H1 (cell line): ENCODE measurements around the gene P4HB. TPM values are rescaled to one million over a fixed set of nuclear protein-coding genes. Genes with fewer than 3 reads are reported as not detected.
A peak's percentile ranks its signal among the peaks of the same experiment; 100 is the strongest.

ENCODE experiments used
- CTCF ChIA-PET: fragments of 300-600 bp; sonication (Branson Sonifier 250); formaldehyde crosslinking; loops from one replicate; lab custom pipeline; 2021; ENCODE audit not compliant: partially characterized antibody; lab: Charles Lee
- POLR2A ChIA-PET: fragments of 300-600 bp; sonication (Branson Sonifier 250); formaldehyde crosslinking; loops from one replicate; lab custom pipeline; 2021; ENCODE audit warnings: inconsistent platforms; ENCODE audit not compliant: partially characterized antibody; lab: Charles Lee
- DNase-seq, 2 experiments: peaks; one replicate each; pipeline versions ENCODE4 v3.0.0 to v3.0.0-alpha.2; 2010 to 2022; ENCODE audit warnings: low spot score in 2 of 2, low read depth in 1 of 2, mixed read lengths in 1 of 2
- FAIRE-seq: peaks from 2 replicates; lab custom pipeline; 2011; peaks lifted over from hg19 to GRCh38; lab: Jason Lieb, UNC
- H2AFZ ChIP-seq: 2 replicates; pipeline ENCODE4 v1.8.1; 2012; ENCODE audit warnings: low read length, inconsistent platforms
- H2AK5ac ChIP-seq: 2 replicates; pipeline ENCODE4 v1.6.1; 2013; ENCODE audit warnings: low read depth, low read length
- H2BK120ac ChIP-seq: replicated peaks from 2 replicates; pipeline ENCODE3; 2013; ENCODE audit warnings: low read depth, low read length, inconsistent platforms
- H2BK12ac ChIP-seq: 2 replicates; pipeline ENCODE4 v1.6.1; 2013; ENCODE audit warnings: low read depth, low read length
- H2BK15ac ChIP-seq: 2 replicates; pipeline ENCODE4 v1.6.1; 2013; ENCODE audit warnings: low read length
- H2BK20ac ChIP-seq: 2 replicates; pipeline ENCODE4 v1.6.1; 2013; ENCODE audit warnings: low read length
- H2BK5ac ChIP-seq: 2 replicates; pipeline ENCODE4 v1.6.1; 2013; ENCODE audit warnings: low read depth, low read length
- H3K14ac ChIP-seq: 2 replicates; pipeline ENCODE4 v1.6.1; 2013; ENCODE audit warnings: inconsistent platforms; ENCODE audit not compliant: insufficient read length
- H3K18ac ChIP-seq: 2 replicates; pipeline ENCODE4 v1.6.1; 2013; ENCODE audit warnings: low read length; ENCODE audit errors: extremely low read depth
- H3K23ac ChIP-seq: 2 replicates; pipeline ENCODE4 v1.6.1; 2013; ENCODE audit warnings: inconsistent platforms; ENCODE audit not compliant: insufficient read length
- H3K23me2 ChIP-seq: 2 replicates; pipeline ENCODE4 v1.6.1; 2013; ENCODE audit warnings: low read depth, low read length
- H3K27ac ChIP-seq: 2 replicates; pipeline ENCODE4 v1.6.1; 2011; ENCODE audit warnings: low read depth, low read length, inconsistent platforms
- H3K27me3 ChIP-seq, 4 experiments: replicated peaks in 1 of 4; 1 replicate in 1 of 4; 2 replicates in 3 of 4; pipeline versions ENCODE4 v1.6.1 to v1.8.1; 2011 to 2013; ENCODE audit warnings: low read length in 3 of 4, mild to moderate bottlenecking in 3 of 4, inconsistent platforms in 2 of 4, mixed read lengths in 2 of 4, moderate library complexity in 1 of 4; ENCODE audit not compliant: control insufficient read depth in 3 of 4, insufficient read depth in 3 of 4; ENCODE audit errors: extremely low read depth in 1 of 4
- H3K36me3 ChIP-seq, 4 experiments: 2 replicates each; pipeline versions ENCODE4 v1.6.1 to v1.8.1; 2011 to 2013; ENCODE audit warnings: mild to moderate bottlenecking in 4 of 4, low read length in 3 of 4, moderate library complexity in 2 of 4, control low read depth in 1 of 4, inconsistent platforms in 1 of 4; ENCODE audit not compliant: insufficient read depth in 4 of 4, control insufficient read depth in 2 of 4
- H3K4ac ChIP-seq: replicated peaks from 2 replicates; pipeline ENCODE3; 2013; ENCODE audit warnings: low read length, low read depth, mixed read lengths, inconsistent platforms; ENCODE audit not compliant: insufficient read length
- H3K4me1 ChIP-seq, 4 experiments: replicated peaks in 1 of 4; 1 replicate in 1 of 4; 2 replicates in 3 of 4; pipeline versions ENCODE4 v1.6.1 to v1.8.1; 2011 to 2013; ENCODE audit warnings: low read length in 3 of 4, inconsistent platforms in 2 of 4, mixed read lengths in 1 of 4; ENCODE audit not compliant: insufficient read depth in 4 of 4, control insufficient read depth in 3 of 4
- H3K4me2 ChIP-seq, 2 experiments: 2 replicates each; pipeline versions ENCODE4 v1.6.1 to v1.8.1; 2011 to 2013; ENCODE audit warnings: low read depth in 2 of 2, low read length in 2 of 2, control low read depth in 1 of 2, inconsistent platforms in 1 of 2, mild to moderate bottlenecking in 1 of 2; ENCODE audit not compliant: insufficient read depth in 1 of 2
- H3K4me3 ChIP-seq, 4 experiments: fragments of 200-600, 300-600 bp in 1 of 4; sonication (generic), shearing (Covaris generic), sonication (Bioruptor Twin) in 1 of 4; 2 replicates each; pipeline versions ENCODE4 v1.5.1 to v1.8.1; 2011 to 2016; ENCODE audit warnings: low read length in 4 of 4, low read depth in 3 of 4, control low read depth in 2 of 4, inconsistent platforms in 2 of 4, mild to moderate bottlenecking in 2 of 4, mixed read lengths in 1 of 4, moderate library complexity in 1 of 4; ENCODE audit not compliant: insufficient read depth in 2 of 4; ENCODE audit errors: extremely low read depth in 1 of 4
- H3K56ac ChIP-seq: replicated peaks from 2 replicates; pipeline ENCODE3; 2013; ENCODE audit warnings: low read depth, mild to moderate bottlenecking, mixed read lengths, low read length, inconsistent platforms; ENCODE audit not compliant: insufficient read length
- H3K79me1 ChIP-seq: 2 replicates; pipeline ENCODE4 v1.6.1; 2013; ENCODE audit warnings: low read depth, low read length, control low read depth
- H3K79me2 ChIP-seq, 2 experiments: 2 replicates each; pipeline versions ENCODE4 v1.6.1 to v1.8.1; 2012 to 2013; ENCODE audit warnings: low read length in 2 of 2, mild to moderate bottlenecking in 2 of 2, inconsistent platforms in 1 of 2; ENCODE audit not compliant: insufficient read depth in 2 of 2, control insufficient read depth in 1 of 2
- H3K9ac ChIP-seq, 4 experiments: replicated peaks in 1 of 4; 1 replicate in 1 of 4; 2 replicates in 3 of 4; pipeline versions ENCODE4 v1.6.1 to v1.8.1; 2011 to 2013; ENCODE audit warnings: low read depth in 3 of 4, low read length in 3 of 4, control low read depth in 2 of 4, mild to moderate bottlenecking in 2 of 4, moderate library complexity in 2 of 4, inconsistent platforms in 1 of 4; ENCODE audit errors: extremely low read depth in 1 of 4
- H3K9me3 ChIP-seq, 2 experiments: 2 replicates each; pipeline versions ENCODE4 v1.6.1 to v1.8.1; 2012 to 2013; ENCODE audit warnings: mild to moderate bottlenecking in 2 of 2, moderate library complexity in 2 of 2, control low read depth in 1 of 2, inconsistent platforms in 1 of 2, low read depth in 1 of 2, low read length in 1 of 2, mixed read lengths in 1 of 2; ENCODE audit not compliant: insufficient read depth in 2 of 2
- H4K20me1 ChIP-seq, 2 experiments: replicated peaks in 1 of 2; 2 replicates each; pipeline versions ENCODE3 to v1.8.1; 2011 to 2013; ENCODE audit warnings: inconsistent platforms in 2 of 2, low read length in 2 of 2, mild to moderate bottlenecking in 1 of 2; ENCODE audit not compliant: insufficient read depth in 2 of 2, control insufficient read depth in 1 of 2
- H4K5ac ChIP-seq: 2 replicates; pipeline ENCODE4 v1.6.1; 2013; ENCODE audit warnings: low read length, low read depth, mixed read lengths, inconsistent platforms; ENCODE audit not compliant: insufficient read length
- H4K8ac ChIP-seq: 2 replicates; pipeline ENCODE4 v1.8.0; 2013; ENCODE audit warnings: mild to moderate bottlenecking, moderate library complexity, low read length, inconsistent platforms; ENCODE audit not compliant: insufficient read depth; ENCODE audit errors: extremely low read depth
- H4K91ac ChIP-seq: replicated peaks from 2 replicates; pipeline ENCODE3; 2013; ENCODE audit warnings: low read length, mixed read lengths, inconsistent platforms; ENCODE audit not compliant: insufficient read length
- BRCA1 ChIP-seq: IDR thresholded peaks from 2 replicates; pipeline ENCODE4 v1.6.1; 2012; ENCODE audit warnings: low read depth, low read length, improper control_type of control experiment
- EGR1 ChIP-seq: IDR thresholded peaks from 2 replicates; pipeline ENCODE4 v1.6.1; 2011; ENCODE audit warnings: low read depth, low read length, borderline replicate concordance
- JUND ChIP-seq: IDR thresholded peaks from 2 replicates; pipeline ENCODE4 v1.6.1; 2011; ENCODE audit warnings: mild to moderate bottlenecking, improper control_type of control experiment, low read length
- MAX ChIP-seq: IDR thresholded peaks from 2 replicates; pipeline ENCODE4 v1.6.1; 2012; ENCODE audit warnings: inconsistent platforms
- NRF1 ChIP-seq: IDR thresholded peaks from 2 replicates; pipeline ENCODE4 v1.6.1; 2011; ENCODE audit warnings: mild to moderate bottlenecking, low read depth, low read length, improper control_type of control experiment
- WGBS, 2 experiments: shearing (Covaris generic) in 1 of 2; methylation state at CpG; one replicate each; pipeline versions ENCODE4 v1.1.6 to v1.1.7; 2013 to 2015; ENCODE audit warnings: low lambda C conversion rate in 2 of 2, mixed read lengths in 2 of 2, inconsistent platforms in 1 of 2, low coverage in 1 of 2, missing lambda C conversion rate in 1 of 2; ENCODE audit not compliant: insufficient replicate concordance in 2 of 2, insufficient coverage in 1 of 2, insufficient read length in 1 of 2; ENCODE audit errors: extremely low coverage in 1 of 2, missing lambda C conversion rate in 1 of 2; 5-methylcytosine and 5-hydroxymethylcytosine counted together
- polyA plus RNA-seq, 7 experiments: library from polyadenylated mRNA; depleted of rRNA in 3 of 7; stranded (reverse) in 5 of 7; unstranded in 2 of 7; fragments of >200 nt in 5 of 7; fragments of 200-250 nt in 2 of 7; gene quantifications; 1 replicate in 5 of 7; 2 replicates in 1 of 7; 4 replicates in 1 of 7; pipeline versions ENCODE4 v1.2.1 to v1.2.3, GENCODE V29; 2011 to 2013; ENCODE audit warnings: missing spikeins in 2 of 7, mixed read lengths in 2 of 7
- total RNA-seq: library from RNA; stranded (reverse); fragmentation: NEBNext Ultra II Directional; extraction: Animal tissue kit (Norgen Biotek cat#: 25700); gene quantifications from 2 replicates; pipeline ENCODE4 v1.2.1, GENCODE V29; 2021

The P4HB gene
- total and polyA plus RNA-seq, 2 of the 8 experiments (the other 6 are each of a cell fraction or from before 2014, with no cell fraction given) = 41.4 to 379 TPM

- POLR2A ChIA-PET = interaction anchor here (0.7 to 1.8 kb wide), 8 partner anchors 7 to 28 kb away, joined by 3 to 5 read pairs (median 4); partner anchors contain the start of genes MCRIP1 and PPP1R27
- no peak for TF ChIP-seq BRCA1
- TF ChIP-seq JUND = no peak
- TF ChIP-seq EGR1 = no peak
- TF ChIP-seq NRF1 = no peak
- TF ChIP-seq MAX = no peak
- TF ChIP-seq, all 59 proteins: peak for 0
- Histone ChIP-seq H2AK5ac (no peak overlapping the region), H3K9ac (no peak overlapping the region), H3K4me1 (peaks cover 0 to 5% (median 2%) of the 10 kb centered on the region in 4 experiments; a peak in 4 of 7 replicates), H3K79me2 (no peaks in the 10 kb centered on the region), H2BK5ac (no peak overlapping the region), H2AFZ (no peak overlapping the region), H3K27me3 (no peaks in the 10 kb centered on the region), H3K4me3 (no peak overlapping the region), H3K4ac (no peak overlapping the region), H3K4me2 (no peak overlapping the region), H4K20me1 (peaks cover 0 to 2% of the 10 kb centered on the region in 2 experiments), H2BK12ac (no peak overlapping the region), H3K79me1 (no peaks in the 10 kb centered on the region), H3K56ac (no peak overlapping the region), H3K23ac (no peak overlapping the region), H4K91ac (no peak overlapping the region), H3K9me3 (no peaks in the 10 kb centered on the region), H2BK15ac (no peak overlapping the region), H4K5ac (no peak overlapping the region), H2BK120ac (no peak overlapping the region), H3K18ac (peak overlapping the region; percentile 71; the same call in 1 of the 2 replicates), H3K23me2 (no peaks in the 10 kb centered on the region), H2BK20ac (no peak overlapping the region), H3K27ac (no peak overlapping the region), H3K36me3 (no peaks in the 10 kb centered on the region), H4K8ac (0 out of 2 replicates have a peak overlapping the region, but pooled peaks have one; percentile 9), H3K14ac (no peak overlapping the region)
- FAIRE-seq = no peak
- 91% methylated on average over 19 of the region's 24 CpGs; no CpG with 5 or more reads in 1 of the 2 experiments for WGBS, 2 experiments
- DNase-seq = no peak
- CTCF ChIA-PET = interaction anchor here (0.9 to 1.7 kb wide), 6 partner anchors 9 to 215 kb away, joined by 3 to 6 read pairs (median 3); no protein-coding TSS in a partner anchor
Measured at GRCh38 chr17:81814748-81815645, 45.3 kb downstream of the P4HB start.
